HG02588 (cell line): ENCODE results near the gene AKAP9.
A peak's percentile ranks its signal among the peaks of the same experiment; 100 is the strongest.
"Not testable (repeated sequence)": the region's sequence is repeated elsewhere in the genome, so short reads cannot be mapped to it uniquely, and the experiment has no call there.

Source experiments
- ATAC-seq: cut with Tn5 transposase; IDR thresholded peaks from one replicate; pipeline ENCODE4 v1.9.1; 2021; ENCODE audit warnings: mild to moderate bottlenecking, moderate library complexity; ENCODE audit not compliant: unreplicated experiment

Gene AKAP9

GRCh38 chr7:91944970-91945369, 4.3 kb downstream of the AKAP9 start:
- ATAC-seq: not testable (repeated sequence)

- no peak for ATAC-seq
These were observed 4.8 kb downstream of the AKAP9 start for GRCh38 chr7:91945476-91945875.

- ATAC-seq: no peak
These were observed 5.9 kb downstream of the AKAP9 start for GRCh38 chr7:91946549-91946948.

GRCh38 chr7:91947948-91948347, 7.3 kb downstream of the AKAP9 start:
- no peak for ATAC-seq

- ATAC-seq: no peak
These were observed 8.8 kb downstream of the AKAP9 start for GRCh38 chr7:91949221-91950009.

- no peak for ATAC-seq
These were observed 13.0 kb downstream of the AKAP9 start for GRCh38 chr7:91953618-91954017.

- ATAC-seq: not testable (repeated sequence)
These were observed 15.8 kb downstream of the AKAP9 start for GRCh38 chr7:91956464-91956863.

- no peak for ATAC-seq
These were observed 16.6 kb downstream of the AKAP9 start for GRCh38 chr7:91957232-91957631.

GRCh38 chr7:91957823-91958222, 17.2 kb downstream of the AKAP9 start:
- ATAC-seq: no peak

GRCh38 chr7:91959023-91959422, 18.4 kb downstream of the AKAP9 start:
- no peak for ATAC-seq

- ATAC-seq: no peak
These were observed 21.2 kb downstream of the AKAP9 start for GRCh38 chr7:91961816-91962215.

- no peak for ATAC-seq
These were observed 21.8 kb downstream of the AKAP9 start for GRCh38 chr7:91962419-91962818.

- ATAC-seq: not testable (repeated sequence)
These were observed 26.9 kb downstream of the AKAP9 start for GRCh38 chr7:91967513-91967912.

- no peak for ATAC-seq
These were observed 33.0 kb downstream of the AKAP9 start for GRCh38 chr7:91973639-91974038.

GRCh38 chr7:91974066-91974465, 33.4 kb downstream of the AKAP9 start:
- no peak for ATAC-seq

- ATAC-seq: no peak
These were observed 36.1 kb downstream of the AKAP9 start for GRCh38 chr7:91976743-91977142.

GRCh38 chr7:91979590-91979989, 38.9 kb downstream of the AKAP9 start:
- ATAC-seq: no peak

GRCh38 chr7:91982352-91982751, 41.7 kb downstream of the AKAP9 start:
- ATAC-seq: not testable (repeated sequence)

- ATAC-seq: no peak
These were observed 47.6 kb downstream of the AKAP9 start for GRCh38 chr7:91988213-91988612.

GRCh38 chr7:91993976-91994375, 53.3 kb downstream of the AKAP9 start:
- ATAC-seq: peak; percentile 46

- ATAC-seq: peak; percentile 92
These were observed 54.9 kb downstream of the AKAP9 start for GRCh38 chr7:91995391-91996105.
